ENCODE data around the gene EFCAB8.

Gene EFCAB8

GRCh38 chr20:32988008-32988407, 129.3 kb downstream of the EFCAB8 start:
- DNase-seq (ENCODE audit: low read depth): no peak

DNA sequence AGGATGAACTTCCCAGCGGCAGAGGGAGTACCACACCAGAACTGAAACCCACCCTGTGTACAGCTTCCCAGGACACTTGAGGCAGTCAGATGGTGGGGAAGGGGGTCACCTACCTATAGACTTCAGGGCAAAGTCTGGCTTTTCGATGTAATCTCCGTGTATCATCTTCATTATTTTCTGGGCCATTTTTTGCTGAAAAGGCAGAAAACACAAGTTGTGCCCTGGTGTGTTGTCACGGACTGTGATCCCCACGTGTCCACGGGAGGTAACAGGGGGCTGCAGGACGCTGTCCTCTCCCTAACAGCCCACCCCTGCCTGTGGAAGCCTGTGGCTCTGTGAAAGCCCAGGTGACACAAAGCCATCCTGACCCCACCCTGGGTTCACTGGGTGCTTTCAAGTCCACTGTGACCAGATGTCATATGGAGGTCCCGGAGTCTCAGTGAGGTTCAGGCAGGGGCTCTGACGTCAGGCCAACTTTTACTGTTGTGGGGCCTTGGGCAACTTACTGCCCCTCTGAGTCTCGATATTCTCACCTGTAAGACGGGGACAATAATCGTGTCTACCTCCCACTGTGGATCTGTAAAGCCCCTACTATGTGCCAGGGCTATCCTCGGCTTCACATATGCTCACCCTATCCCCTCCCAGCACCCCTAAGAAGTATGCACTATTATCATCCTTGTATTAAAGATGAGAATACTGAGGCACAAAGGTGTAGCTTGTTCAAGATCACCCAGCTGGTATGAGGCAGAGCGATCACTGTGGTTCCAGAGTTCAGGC, 131.0 kb downstream of the EFCAB8 start:
- DNase-seq (ENCODE audit: low read depth): no peak

DNA sequence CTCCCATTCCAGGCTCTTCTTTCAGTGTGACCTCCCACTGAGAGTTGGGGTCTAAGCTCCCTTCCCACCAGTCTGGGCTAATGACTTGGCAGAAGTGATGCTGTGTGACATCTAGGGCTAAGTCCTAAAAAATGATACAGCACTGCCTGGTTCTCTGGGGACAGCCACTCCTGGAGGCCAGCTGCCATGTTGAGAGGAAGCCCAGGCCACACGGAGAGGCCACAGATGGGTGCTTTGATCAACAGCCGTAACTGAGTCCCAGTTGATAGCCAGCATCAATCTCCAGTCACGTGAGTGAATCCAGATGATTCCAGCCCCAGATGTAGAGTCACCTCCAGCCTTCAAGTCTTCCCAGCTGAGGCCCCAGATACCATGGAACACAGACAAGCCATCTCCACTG, 131.7 kb downstream of the EFCAB8 start:
- no peak for DNase-seq (ENCODE audit: low read depth)

GRCh38 chr20:32991383-32991782, 132.7 kb downstream of the EFCAB8 start:
- DNase-seq (ENCODE audit: low read depth): no peak

GRCh38 chr20:32991792-32992641, 133.3 kb downstream of the EFCAB8 start:
- no peak for DNase-seq (ENCODE audit: low read depth)

- DNase-seq (ENCODE audit: low read depth): no peak
Measured at GRCh38 chr20:32993496-32994050, 134.8 kb downstream of the EFCAB8 start.

DNA sequence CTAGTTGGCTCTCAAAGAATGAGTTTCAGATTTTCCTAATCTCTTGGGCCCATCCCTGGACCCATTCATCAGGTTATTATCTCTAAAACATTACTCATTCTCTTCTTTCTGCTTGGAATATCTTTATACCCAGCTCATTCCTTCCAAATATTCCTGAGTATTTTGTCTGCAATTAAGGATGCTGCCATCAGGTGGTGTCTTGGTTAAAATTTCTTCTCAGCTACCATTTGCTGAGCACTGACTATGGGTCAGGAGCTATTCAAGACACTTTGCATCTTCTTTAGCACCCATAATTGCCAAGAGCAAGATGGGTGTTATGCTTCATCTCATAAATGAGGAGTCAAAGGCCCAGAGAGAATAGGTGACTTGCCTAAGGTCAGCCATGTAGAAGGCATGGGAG, 137.1 kb downstream of the EFCAB8 start:
- no peak for DNase-seq (ENCODE audit: low read depth)

- no peak for DNase-seq (ENCODE audit: low read depth)
Measured at GRCh38 chr20:32997431-32997830, 138.7 kb downstream of the EFCAB8 start.

DNA sequence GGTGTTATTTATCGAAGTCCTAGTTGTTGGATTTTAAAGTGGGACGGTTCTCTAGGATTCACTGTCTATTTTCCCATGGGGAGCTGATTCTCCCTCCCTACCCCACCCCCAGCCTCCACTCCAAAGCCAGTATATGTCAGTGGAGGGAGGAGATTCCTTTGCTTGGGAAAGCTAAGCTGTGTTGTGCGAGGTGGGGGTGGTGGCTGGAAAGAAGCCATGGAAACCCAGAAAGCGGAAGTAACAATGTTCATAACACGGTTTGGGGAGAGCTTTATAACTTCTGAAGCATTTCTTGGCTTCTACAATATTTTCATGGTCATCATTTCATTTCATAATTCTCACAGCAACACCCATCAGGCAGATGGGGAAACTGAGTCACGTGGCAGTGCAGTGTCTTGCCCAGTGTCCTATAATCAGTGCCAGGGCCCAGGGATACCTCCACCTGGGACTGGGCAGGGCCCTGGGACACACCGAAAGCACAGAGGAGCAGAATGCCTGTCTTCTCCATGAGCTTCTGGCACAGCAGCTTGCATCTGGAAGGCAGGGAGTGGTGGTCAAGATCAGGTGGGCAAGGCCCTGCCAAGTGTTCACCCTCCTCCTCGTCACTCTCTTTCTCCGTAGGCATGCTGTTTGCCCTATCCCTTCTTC, 141.0 kb downstream of the EFCAB8 start:
- no peak for DNase-seq (ENCODE audit: low read depth)

- no peak for DNase-seq (ENCODE audit: low read depth)
Measured at GRCh38 chr20:33000802-33001466, 142.2 kb downstream of the EFCAB8 start.

DNA sequence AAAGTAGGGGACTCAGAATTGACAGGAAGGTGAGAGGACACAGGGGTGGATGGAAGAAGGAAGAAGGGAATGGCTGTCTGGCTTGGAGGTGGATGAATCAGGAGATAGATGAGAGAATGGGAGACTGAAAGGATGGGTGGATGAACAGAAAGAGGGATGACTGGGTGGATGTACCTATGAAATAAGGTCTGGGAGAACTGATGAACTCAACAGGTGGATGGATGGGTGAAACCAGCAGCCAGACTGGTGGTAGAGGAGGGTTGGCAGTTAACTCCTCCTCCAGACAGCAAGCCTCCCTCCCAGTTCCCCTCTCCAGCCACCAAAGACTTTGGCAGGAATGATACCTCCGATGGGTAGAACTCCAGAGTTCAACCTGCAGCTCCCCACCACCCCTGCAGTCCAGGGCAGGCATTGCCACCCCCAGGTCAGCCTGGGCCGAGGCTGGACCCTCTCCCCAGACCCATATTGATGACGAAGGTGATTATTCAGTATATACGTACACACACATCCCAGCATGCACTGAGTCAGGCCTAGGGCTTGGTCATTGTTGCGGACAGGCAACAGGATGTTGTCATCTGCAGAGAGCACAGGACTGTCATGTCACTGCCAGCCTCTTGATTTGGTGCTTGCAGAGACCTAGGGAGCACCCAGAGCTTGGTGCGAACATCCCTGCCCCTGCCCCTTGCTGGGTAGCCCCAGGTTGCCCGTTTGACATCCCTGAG, 143.5 kb downstream of the EFCAB8 start:
- DNase-seq (ENCODE audit: low read depth): no peak

- no peak for DNase-seq (ENCODE audit: low read depth)
Measured at GRCh38 chr20:33004141-33004751, 145.5 kb downstream of the EFCAB8 start, which contains the start of gene SUN5. Gene SUN5 (minus strand): TSS chr20:33004433. CDS start chr20:33004340, 93 bp downstream.

GRCh38 chr20:33005132-33005566, 146.4 kb downstream of the EFCAB8 start:
- DNase-seq (ENCODE audit: low read depth): no peak

- DNase-seq (ENCODE audit: low read depth): no peak
Measured at GRCh38 chr20:33005908-33006775, 147.4 kb downstream of the EFCAB8 start.

- DNase-seq (ENCODE audit: low read depth): no peak
Measured at GRCh38 chr20:33006776-33007375, 148.2 kb downstream of the EFCAB8 start.

GRCh38 chr20:33007376-33008335, 148.9 kb downstream of the EFCAB8 start, which contains the start of gene BPIFB2:
Gene BPIFB2 (plus strand): TSS chr20:33007704. CDS start chr20:33008575, 871 bp downstream.
- no peak for DNase-seq (ENCODE audit: low read depth)

- no peak for DNase-seq (ENCODE audit: low read depth)
Measured at GRCh38 chr20:33008336-33009213, 149.9 kb downstream of the EFCAB8 start.

Measured in activated T-helper 9 cell treated with anti-CD3 and anti-CD28 coated beads, Interleukin-2, amount 50 U/mL, for 16 hours (primary cell).